Astrocyte of the spinal cord (primary cell): ENCODE measurements around the gene BICD1.

ENCODE experiments used
- DNase-seq: peaks from one replicate; pipeline ENCODE4 v3.0.0; 2011; ENCODE audit warnings: low read depth, low spot score
- H3K4me3 ChIP-seq: 2 replicates; pipeline ENCODE4 v1.5.1; 2011; ENCODE audit warnings: low read depth, mild to moderate bottlenecking, low read length, moderate library complexity
- in situ Hi-C: cut with HindIII; loops from 2 replicates; pipeline ENCODE4 v1.10.0; 2017; ENCODE audit warnings: low sequenced_read_pairs
- TF ChIP-seq, protein P1 (sequence below): IDR thresholded peaks from 2 replicates; pipeline ENCODE4 v1.5.1; 2012; ENCODE audit warnings: low read depth, mild to moderate bottlenecking, low read length, inconsistent platforms

Gene BICD1

DNA sequence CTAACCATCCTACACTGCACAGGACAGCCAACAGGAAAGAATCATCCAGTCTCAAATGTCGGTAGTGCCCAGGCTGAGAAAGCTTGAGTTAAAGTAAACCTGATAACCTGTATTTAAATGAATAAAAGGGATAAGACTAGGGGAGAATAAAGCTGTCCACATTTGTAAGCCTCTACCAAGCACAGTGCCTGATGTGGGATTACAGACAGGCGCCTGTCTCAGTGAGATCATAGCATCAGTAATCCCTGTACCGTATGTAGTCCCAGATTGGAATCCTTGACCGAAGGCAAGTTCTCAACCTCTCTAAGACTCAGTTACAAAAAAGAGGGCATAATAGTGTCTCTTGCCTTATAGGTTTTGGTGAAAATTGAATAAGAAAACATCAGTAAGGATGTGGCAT is 59.9 kb downstream of the BICD1 start:
- no peak overlapping the region for H3K4me3 ChIP-seq
- no peak for DNase-seq
- TF ChIP-seq, protein P1, sequence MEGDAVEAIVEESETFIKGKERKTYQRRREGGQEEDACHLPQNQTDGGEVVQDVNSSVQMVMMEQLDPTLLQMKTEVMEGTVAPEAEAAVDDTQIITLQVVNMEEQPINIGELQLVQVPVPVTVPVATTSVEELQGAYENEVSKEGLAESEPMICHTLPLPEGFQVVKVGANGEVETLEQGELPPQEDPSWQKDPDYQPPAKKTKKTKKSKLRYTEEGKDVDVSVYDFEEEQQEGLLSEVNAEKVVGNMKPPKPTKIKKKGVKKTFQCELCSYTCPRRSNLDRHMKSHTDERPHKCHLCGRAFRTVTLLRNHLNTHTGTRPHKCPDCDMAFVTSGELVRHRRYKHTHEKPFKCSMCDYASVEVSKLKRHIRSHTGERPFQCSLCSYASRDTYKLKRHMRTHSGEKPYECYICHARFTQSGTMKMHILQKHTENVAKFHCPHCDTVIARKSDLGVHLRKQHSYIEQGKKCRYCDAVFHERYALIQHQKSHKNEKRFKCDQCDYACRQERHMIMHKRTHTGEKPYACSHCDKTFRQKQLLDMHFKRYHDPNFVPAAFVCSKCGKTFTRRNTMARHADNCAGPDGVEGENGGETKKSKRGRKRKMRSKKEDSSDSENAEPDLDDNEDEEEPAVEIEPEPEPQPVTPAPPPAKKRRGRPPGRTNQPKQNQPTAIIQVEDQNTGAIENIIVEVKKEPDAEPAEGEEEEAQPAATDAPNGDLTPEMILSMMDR = no peak
- in situ Hi-C loops = no loop called here

DNA sequence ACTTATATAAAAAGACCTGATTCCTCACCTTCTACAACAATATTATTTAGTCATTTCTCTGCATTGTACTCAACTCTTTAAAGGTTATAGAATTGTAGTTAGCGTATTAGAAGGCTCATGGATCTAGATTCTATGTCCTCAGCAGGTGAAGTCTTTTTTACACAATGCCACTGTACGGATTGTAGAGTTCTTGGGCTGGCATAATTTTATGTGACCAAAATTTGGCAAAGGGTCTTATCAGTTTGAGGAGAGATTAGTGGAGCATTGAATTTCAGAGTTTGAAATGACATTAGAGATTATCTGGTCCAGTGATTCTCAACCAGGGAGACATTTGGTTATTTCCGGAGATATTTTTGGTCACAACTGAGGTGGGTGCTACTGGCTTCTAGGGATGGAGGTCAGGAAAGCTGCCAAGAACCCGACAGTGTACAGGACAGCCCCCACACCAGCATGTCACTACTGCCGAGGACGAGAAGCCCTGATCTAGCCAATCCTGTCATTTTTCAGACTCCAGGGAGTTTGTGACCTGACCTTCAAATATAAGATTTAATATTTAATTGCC is 63.9 kb downstream of the BICD1 start:
- no peak for DNase-seq
- in situ Hi-C loops = no loop called here
- TF ChIP-seq, protein P1 = no peak
- no peak overlapping the region for H3K4me3 ChIP-seq

DNA sequence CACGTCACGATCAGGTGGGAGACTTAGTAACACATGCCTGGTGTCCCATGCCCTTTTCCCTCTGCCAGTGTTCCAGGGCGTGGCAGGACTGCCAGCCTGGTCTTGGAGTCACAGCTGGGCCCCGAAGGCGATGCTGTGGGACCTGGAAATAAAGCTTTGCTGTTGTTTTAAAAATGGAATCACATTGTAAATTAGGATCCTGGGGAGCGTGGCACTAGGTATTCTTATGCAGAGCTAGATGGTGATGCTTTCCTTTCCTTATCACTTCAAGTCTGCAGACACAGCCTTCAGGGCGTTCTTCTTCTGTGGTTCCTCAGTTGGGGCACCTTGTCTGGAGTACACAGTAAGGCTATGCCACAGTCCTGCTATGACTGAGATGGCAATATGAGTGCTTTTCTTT is 64.6 kb downstream of the BICD1 start:
- no peak overlapping the region for H3K4me3 ChIP-seq

DNA sequence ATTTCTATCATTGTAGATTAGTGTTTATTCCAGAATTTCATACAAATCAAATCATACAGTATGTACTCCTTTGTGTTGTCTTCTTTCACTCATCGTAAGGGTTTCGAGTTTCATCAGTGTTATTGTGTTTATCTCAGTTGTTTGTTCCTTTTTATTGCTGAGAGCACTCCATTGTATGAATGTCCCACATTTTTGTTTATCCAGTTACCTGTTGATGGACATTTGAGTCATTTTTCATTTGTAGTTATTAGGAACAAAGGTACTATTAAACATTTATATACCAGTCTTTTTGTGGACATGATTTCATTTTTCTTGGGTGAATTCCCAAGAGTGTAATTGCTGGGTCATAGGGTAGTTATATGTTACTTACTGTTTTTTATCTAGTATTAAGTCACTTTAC is 70.0 kb downstream of the BICD1 start:
- no peak for DNase-seq
- in situ Hi-C loops = no loop called here
- no peak overlapping the region for H3K4me3 ChIP-seq
- TF ChIP-seq, protein P1 = no peak

More for the DNA sequence above, 64.6 kb downstream of the BICD1 start:
- TF ChIP-seq, protein P1 = no peak
- in situ Hi-C loops = no loop called here
- no peak for DNase-seq

DNA sequence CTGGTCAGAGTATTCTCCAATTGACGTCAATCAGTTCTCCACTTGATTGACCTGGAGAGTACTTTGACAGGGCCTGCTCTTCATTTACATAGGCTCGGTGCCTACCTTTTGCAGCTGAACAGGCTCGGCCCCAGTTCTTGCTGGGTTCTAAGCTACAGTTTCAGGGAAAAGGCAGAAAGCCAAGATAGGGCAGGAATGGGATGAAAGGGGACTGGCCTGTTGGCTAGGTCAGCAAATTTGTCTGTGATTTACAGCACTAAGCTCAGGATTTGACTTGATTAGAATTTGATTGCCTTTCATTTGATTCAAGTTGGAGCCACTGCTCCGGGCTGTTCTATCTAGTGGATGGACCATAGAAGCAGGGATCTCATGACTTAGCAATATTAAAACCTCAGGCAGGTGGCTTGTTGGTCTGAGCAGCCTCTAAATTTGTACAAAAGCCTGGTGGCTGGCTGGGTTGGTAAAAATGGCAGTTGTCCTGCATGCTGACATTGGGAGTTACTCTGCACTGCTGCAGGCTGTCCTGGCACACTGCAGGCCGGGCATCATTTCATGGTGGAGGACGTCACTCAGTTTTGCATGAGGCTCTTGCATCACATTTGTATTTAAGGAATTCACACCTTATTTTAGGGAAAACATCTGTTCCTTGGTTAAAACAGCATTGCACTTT is 71.8 kb downstream of the BICD1 start:
- TF ChIP-seq, protein P1 = no peak
- DNase-seq = no peak
- H3K4me3 ChIP-seq = no peak overlapping the region
- in situ Hi-C loops = no loop called here

DNA sequence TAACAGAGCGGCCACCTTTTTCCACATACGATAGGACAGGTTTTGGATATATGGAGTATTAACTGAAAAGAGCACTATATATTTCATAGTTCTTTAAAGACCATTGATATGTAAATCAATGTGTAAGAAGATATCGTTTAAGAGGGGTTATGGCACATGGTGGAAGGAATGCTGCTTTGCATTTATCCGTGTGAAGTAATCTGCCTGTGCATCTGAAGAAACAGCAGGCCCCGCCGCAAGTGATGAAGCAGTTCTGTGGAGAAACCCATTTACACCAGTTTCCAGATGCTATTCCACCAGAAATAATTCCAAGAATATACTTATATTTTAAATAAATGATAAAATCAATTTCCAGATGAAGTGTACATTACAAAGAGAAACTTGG is 72.4 kb downstream of the BICD1 start:
- DNase-seq = no peak
- H3K4me3 ChIP-seq = no peak overlapping the region
- in situ Hi-C loops = no loop called here
- TF ChIP-seq, protein P1 = no peak
